ENCODE measurements around the gene CSNK1D.
"Not testable (repeated sequence)": the region's sequence is repeated elsewhere in the genome, so short reads cannot be mapped to it uniquely, and the experiment has no call there.

The CSNK1D gene

GRCh38 chr17:82212331-82213250 is 60.9 kb downstream of the CSNK1D start, which contains the start of gene CCDC57:
TSS of gene CCDC57 (minus strand) at chr17:82212842. CDS start at chr17:82201944, 10,898 bp downstream.
- peak; percentile 71 for DNase-seq

- not testable (repeated sequence) for DNase-seq
These were observed 62.8 kb downstream of the CSNK1D start for GRCh38 chr17:82210655-82211054.

GRCh38 chr17:82205720-82206508 is 67.6 kb downstream of the CSNK1D start:
- DNase-seq = peak; percentile 82

- peak; percentile 38 for DNase-seq
These were observed 68.4 kb downstream of the CSNK1D start for GRCh38 chr17:82204831-82205719.

GRCh38 chr17:82203920-82204319 is 69.6 kb downstream of the CSNK1D start:
- DNase-seq = no peak

- DNase-seq = no peak
These were observed 70.5 kb downstream of the CSNK1D start for GRCh38 chr17:82202981-82203380.

- DNase-seq = no peak
These were observed 72.0 kb downstream of the CSNK1D start for GRCh38 chr17:82201498-82201910.

- DNase-seq = peak; percentile 67
These were observed 72.6 kb downstream of the CSNK1D start for GRCh38 chr17:82200743-82201497.

GRCh38 chr17:82200135-82200534 is 73.4 kb downstream of the CSNK1D start:
- no peak for DNase-seq

- no peak for DNase-seq
These were observed 74.0 kb downstream of the CSNK1D start for GRCh38 chr17:82199496-82199895.

- no peak for DNase-seq
These were observed 75.4 kb downstream of the CSNK1D start for GRCh38 chr17:82198092-82198491.

GRCh38 chr17:82195675-82196672 is 77.5 kb downstream of the CSNK1D start:
- no peak for DNase-seq

GRCh38 chr17:82194765-82195164 is 78.7 kb downstream of the CSNK1D start:
- no peak for DNase-seq

- no peak for DNase-seq
These were observed 79.8 kb downstream of the CSNK1D start for GRCh38 chr17:82193520-82194220.

- DNase-seq = not testable (repeated sequence)
These were observed 80.5 kb downstream of the CSNK1D start for GRCh38 chr17:82193050-82193449.

Measured in activated T-cell treated with anti-CD3 and anti-CD28 coated beads, Interleukin-2, amount 50 U/mL, for 1 hour (primary cell).